Hematopoietic multipotent progenitor cell (in vitro differentiated cells): Measurements from ENCODE around the gene ICA1. TPM values are rescaled to one million over a fixed set of nuclear protein-coding genes. Genes with fewer than 3 reads are reported as not detected.
A peak's percentile ranks its signal among the peaks of the same experiment; 100 is the strongest.

Source experiments
- DNase-seq, 3 donors: peaks; one replicate each; pipeline ENCODE4 v3.0.0-alpha.2; 2011 to 2015; ENCODE audit warnings: low read depth in 2 of 3, low spot score in 2 of 3
- total RNA-seq: library from RNA; depleted of rRNA; stranded (reverse); fragments of >200 nt; gene quantifications from one replicate; pipeline ENCODE4 v1.2.3, GENCODE V29; 2012

The ICA1 gene
- total RNA-seq, 1 donor, result 14.0 TPM

DNA sequence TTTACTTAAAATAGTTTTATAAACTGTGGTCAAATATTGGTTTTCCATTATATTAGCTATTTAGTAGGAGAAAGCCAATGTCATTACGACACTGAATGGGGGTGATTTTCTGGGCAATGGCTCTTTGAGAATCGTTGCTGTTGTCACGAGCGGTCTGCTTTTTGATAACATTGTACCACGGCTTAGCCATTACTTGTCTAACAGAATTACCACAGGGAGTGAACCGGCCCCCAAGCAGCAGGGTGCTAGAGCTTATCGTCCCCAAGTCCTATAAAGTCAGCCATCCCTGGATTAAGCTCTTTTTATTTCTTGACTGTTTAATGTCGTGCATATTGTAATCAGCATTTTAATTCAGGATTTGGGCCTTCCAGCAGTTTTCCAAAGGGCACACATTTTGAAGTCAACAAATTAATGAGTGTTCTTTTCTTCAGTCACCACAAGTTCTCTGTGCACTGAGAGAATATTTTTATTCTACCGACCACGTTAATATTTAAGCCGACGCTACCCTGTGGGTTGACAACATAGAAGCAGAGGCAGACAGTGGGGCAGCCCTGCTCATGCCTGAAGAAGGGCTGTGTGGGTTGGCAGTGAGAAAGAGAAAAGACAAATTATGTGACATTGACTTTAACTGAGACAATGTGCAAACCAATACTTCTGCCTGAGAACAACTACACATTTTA, 125.8 kb downstream of the ICA1 start:
- DNase-seq, result no peak

DNA sequence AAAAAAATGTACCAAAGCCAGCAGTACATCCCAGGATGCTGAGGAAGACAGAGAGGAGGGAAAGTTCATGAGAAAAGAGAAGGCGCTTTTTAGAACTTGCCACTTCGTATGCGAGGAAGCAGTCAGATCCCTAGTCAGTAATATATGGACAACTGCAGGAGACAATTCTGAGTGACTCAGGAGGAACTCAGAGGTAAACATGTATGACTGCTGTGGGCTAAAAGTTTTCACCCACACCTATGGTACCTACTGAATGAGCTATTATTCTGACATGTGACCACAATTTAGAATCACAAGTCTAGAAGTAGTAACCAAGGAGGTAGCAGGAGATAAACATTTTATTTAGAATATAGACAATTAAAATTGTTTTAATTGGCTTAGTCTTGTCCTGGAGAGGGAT, 126.5 kb downstream of the ICA1 start:
- DNase-seq, result no peak

DNA sequence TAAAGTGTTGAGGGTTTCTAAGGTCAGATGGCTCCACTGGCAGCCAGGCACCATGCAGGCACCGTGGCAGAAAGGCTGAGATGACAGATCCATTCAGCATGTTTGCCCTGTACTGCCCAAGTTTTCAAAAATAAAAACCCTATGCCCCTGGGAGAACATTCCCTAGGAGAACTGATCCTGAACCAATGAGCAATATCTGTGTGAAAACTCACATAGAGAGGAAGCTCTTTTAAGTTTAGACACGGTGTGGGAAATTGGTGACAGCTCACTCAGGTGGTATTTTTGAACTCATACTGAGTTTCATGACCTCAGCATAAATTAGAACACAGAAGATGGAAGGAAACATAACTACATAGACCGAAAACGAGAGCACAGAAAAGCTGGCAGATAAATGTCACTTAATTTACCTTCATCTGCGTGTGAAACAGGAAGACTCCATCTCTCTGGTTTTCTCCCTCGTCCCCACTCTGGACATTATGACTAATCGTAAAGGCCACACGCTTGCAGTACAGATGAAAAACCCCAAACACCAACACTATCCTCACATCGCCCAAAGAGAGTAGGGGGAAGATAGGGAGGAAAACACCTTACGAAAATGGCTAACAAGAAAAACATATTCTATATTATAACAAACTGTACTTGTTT, 127.8 kb downstream of the ICA1 start:
- DNase-seq, result no peak

DNA sequence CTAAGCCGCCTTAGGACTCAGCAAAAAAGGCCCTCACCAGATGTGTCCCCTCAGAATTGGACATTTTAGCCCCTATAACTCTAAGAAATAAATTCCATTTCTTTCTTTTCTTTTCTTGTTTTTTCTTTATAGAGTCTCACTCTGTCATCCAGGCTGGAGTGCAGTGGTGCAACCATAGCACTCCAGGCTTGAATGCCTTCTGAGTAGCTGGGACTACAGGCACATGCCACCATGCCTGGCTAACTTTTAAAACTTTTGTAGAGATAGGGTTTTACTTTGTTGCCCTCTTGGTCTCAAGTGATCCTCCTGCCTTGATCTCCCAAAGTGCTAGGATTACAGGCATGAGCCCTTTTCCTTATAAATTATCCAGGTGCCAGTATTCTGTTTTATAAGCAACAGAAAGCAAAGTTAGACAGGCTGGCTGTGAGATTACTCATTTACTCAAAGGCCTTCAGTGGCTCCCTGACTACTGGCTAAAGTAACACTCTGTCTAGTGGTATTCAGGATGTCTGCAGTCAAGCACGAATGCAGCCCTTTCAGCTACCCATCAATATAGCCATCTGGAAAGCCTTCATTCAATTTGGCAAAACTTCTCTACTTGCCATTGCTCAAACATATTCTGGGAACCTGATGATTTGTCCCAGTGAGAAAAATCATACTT, 128.6 kb downstream of the ICA1 start:
- DNase-seq, result no peak

DNA sequence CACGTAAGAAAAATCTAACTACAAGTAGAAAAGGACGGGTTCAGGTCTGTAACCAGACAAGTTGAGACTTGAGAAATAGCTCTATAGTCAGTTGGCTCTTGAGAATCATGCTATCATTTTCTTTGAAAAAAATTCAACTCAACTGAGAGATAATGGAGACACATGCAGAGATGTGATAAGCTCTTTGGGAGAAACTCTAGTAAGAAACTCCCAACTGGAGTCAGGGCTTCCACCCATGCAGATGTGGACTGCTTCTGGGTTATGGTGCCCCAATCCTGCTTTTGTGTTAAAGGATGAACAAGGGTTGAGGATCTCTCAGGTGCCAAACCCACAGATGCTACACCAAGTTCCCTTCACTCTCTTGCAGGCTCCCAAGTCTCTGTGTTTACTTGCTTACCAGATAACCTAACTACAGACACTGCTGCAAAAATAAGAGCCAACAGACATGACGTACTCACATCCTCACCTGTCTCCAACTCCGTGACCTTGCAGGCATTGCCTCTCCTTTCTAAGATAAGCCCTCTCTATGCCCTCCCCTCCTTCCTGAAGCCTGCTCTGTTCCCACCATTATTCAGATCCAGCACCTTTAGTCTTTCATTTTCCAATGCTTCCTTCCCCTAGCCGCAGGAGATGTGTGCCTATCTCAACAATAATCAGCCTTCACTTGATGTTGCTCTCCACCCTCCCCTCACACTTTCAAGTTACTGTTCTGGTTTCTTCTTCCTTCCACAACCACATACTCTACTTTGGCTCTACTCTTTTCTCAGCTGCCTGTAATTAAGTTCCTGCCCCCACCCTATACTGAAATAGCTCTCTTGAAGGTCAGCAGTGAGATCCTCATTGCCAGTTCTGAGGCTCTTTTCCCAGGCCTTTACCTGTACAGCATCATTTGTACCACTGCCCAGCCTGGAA, 130.0 kb downstream of the ICA1 start:
- DNase-seq, result peak in 2 of 3 donors; percentile 14 to 59

DNA sequence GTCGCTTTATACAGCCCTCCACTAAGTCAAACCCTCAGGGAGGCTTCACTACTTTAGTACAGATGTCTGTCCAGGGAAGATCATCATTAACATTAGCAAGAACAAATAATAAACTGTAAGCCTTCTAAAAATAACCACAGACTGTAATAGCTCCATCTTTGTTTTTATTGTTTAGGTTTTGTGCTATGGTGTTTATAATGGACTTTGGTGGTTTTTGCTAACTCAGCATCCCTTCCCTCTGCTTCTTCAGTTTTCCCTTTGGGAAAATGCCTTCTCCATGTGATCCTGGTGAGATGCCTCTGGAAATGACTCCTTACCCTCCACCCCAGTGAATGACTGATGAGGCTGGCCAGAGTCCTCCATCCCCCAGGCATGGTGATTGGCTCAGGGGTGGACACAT, 131.3 kb downstream of the ICA1 start:
- no peak for DNase-seq

DNA sequence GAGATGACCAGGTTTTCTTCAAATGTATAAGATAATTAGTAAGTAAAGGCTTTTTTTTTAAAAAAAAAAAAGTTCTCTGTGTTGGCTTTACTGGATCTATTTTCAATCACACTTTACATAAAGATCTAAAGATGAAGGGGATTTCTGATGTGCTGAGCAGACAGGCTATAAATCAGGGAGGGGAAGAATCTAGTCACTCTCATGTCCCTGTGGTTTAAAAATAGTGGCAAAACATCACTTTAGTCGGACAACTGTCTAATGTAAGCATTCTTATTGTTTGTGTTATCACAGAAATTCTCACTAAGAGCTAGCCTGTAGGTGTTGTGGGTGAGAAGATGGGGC, 132.7 kb downstream of the ICA1 start:
- DNase-seq, result no peak

DNA sequence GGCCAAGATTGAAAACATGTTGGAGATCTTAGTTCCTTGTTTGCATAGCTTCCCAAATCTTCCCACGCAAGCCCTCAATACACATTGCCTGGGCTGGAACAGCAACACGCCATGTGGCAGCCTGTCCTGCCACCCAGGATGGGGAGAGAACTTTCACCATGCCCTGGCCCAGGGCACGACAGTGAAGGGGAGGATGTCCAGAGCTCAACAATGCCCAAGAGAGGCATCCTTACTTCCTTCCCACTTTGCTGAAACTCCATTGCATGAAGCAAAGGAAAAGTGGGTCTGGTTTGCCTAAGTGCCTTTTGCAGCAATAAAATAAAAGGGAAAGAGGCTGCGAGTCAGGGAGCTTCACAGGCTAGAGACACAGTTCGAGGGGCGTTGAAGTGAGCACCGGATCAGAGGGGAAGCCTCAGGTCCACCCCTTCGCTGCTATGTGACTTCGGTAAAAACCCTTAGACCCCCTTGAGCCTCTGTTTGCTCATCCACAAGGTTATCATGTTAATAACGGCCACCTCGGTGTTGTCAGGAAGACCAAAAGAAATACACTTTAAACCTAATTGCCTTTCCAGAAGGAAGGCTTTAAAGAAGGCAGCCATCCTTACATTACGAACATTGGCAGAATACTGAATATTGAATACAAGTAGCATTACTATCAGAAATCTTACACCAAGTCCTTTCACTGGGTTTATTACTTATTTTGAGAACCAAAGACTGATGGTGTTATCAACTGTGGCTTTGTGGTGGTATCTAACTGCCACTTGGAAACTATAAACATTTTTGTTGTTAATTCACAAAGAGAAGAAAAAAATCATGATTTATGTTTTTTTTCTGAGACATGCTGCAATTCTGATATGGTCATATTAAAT, 133.3 kb downstream of the ICA1 start:
- peak in 1 of 3 donors; percentile 47 for DNase-seq

DNA sequence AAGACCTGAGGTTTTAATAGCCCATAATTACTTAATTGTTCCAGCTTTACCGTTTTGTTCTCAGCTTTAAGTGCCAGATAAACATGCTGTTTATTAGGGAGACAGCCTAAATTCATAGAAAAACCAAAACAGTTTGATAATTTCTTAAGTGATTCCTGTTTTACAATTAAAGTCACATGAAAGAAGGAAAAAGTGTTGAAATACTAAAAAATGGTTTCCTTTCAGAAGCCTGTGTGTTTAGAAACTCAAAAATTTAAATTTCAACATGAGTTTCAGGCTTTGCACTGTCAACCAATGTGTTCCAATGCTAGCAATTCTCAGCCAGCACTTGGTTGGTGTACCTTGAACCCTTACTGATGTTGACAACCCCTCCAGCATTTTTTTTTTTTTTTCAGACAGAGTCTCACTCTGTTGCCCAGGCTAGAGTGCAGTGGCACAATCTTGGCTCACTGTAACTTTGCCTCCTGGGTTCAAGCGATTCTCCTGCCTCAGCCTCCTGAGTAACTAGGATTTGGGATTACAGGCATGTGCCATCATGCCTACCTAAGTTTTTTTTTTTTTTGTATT, 135.3 kb downstream of the ICA1 start:
- no peak for DNase-seq

DNA sequence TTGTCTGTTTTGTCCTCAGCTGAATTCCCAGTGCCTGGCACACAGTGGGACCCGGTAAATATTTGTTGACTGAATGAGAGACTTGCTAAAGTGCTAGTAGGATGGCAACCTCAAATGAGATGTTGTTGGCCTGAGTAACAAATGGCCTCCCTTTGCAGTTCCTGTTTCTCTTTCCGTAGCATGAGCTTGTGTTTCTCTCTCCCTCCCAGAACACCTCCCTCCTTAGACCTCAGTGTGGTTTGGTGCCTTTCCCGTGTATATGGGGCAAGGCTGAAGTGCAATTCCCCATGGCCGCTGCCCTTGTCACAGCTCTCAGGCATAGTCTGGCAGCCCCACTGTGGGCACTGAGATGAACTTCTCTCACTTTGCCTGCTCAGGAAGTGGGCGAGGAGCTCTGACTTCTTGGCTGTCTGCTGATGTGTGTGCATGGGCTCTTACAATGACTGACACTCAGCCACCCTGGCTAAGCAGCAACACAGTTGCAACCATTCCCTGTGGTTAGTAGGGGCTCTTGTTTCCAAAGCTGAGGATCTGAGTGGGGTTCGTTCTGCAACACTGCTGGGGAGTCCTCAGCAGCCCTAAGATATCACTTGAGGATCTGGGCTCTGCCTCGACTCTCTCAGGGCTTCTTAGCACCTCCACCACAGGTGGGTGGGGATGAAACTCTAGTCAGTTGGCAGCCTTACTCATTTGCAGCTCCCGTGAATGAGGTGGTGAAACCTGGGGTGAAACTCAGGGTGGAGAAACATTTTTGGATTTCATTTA, 136.1 kb downstream of the ICA1 start:
- DNase-seq, result peak; percentile 42 to 85 (median 55)

DNA sequence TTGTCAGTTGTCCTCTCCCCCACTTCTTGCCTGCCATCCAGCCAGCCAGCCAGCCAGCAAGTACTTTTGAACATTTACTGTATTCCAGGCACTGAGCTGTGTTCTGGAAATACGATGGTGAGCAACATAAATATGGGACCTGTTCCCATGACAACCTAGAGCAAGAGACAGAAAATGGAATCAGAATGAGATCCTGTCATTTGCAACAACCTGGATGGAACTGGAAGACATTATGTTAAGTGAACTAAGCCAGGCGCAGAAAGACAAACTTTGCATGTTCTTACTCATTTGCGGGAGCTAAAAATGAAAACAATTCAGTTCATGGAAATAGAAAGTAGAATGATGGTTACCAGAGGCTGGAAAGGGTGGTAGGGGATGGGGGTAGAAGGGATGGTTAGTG, 140.7 kb downstream of the ICA1 start:
- DNase-seq, result no peak

DNA sequence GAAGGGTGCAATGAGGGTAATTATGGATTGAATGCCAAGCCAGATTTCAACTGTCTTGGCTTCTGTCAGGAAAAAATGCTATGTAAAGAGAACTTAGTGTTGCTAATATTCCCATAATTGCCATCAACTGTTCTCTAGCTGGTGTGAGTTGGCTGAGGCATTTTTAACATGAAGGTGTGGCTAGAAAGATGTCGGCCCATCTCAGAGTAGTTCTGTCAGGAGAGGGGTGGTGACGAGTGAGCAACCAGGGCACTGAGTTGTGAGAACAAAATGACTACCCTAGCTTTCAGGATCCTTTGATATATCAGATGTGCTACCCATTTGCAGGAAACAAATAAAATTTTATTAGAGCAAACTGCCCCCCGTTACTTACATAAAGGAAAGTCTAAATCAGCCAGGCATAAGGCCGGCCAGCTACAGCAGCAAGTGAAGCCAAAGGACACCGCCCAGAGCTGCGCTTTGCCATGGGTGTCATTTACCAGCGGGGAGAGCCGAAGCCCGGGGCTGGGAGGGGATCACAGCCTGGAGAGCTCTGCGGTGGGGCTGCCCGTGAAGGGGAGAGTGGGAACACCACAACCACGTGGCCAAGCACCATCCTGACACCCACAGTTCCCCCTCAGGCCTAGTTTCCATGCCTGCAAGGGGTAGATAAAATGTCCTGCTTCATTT, 141.4 kb downstream of the ICA1 start:
- no peak for DNase-seq

DNA sequence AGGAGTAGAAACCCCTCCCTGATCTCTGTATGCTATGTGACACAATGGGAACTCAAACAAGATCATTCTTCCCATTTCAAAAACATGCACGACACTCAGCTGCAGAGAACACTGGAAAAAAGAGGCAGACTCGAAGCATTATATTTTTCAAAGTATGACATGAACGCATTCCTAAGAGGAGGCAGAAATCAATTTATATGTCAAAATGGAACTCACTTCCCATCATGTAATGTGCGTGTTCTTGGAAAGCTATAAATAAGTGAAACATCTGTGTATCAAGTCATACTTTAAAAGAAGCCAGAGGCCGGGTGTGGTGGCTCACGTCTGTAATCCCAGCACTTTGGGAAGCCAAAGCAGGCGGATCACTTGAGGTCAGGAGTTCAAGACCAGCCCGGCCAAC, 142.7 kb downstream of the ICA1 start:
- DNase-seq, result no peak

DNA sequence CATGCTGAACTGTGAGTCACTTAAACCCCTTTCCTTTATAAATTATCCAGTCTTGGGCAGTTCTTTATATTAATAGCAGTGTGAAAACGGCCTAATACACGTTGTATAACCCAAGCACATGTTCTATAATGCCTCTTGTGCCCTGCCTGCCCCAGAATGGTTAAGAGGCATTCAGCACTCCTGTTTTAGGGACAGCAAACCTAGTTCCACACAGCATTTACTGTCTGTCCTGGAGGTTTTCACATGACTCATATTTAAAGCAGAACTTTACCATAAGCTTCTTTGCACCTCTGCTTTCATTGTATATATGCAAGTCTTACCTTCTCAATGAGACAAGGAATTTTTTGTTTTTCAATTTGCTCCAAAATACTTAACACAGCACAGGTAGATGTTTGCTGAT, 144.8 kb downstream of the ICA1 start:
- DNase-seq, result no peak

DNA sequence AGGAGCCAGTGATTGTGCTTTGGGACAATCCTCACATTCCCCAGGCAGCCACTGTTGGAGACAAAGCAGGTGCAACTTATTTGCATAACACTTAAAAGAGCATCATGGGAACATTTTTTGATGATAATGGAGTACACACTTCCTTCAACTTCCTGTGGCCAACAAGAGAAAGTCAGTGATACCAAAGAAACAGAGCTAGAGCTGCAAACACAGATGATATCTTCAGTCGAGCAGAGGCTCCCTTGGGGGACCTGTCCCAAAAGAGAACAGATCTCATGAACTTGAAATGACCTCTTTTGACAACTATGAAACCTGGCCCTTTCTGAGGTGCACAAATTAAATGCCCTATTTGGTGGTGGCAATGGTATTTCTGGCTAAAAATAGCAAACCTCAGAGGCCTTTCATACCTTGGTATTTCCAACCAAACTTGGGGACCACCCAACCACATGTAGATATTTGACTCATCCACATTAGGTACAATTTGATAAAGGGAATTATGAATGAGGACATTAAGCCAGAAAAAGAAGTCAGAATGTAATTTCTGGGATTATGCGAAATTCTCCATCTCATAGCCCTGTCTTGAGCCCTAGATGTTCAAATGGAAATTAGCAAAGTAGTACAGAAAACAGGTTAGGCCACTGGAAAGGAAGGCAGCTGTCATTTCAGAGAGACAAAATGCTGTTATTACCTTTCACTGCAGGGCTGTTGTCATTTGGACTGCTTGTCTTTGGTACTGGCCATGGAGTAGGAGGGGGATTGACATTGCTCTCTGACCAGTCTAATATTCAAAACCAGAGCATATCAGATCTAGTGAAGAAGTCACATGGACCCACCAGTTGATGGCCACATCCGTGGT, 146.2 kb downstream of the ICA1 start:
- no peak for DNase-seq

DNA sequence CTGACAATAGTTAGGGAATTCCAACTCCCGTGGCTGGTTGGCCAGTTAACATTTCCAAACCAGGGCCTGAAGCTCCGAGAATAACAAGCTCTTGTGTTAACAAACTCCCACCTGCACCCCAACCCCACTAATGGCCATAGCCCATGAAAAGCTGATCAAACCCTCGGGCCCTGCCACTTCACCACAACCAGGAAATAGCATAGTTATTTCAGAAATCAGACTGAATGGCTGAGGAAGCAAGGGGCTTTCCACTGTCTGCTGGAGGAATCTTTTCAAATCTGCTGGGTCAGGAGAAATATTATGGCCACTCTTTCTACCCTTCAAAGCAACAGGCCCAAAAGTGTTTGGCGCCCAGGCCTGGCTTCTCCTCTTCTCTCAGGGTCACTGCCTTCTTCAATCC, 147.8 kb downstream of the ICA1 start:
- DNase-seq, result no peak

DNA sequence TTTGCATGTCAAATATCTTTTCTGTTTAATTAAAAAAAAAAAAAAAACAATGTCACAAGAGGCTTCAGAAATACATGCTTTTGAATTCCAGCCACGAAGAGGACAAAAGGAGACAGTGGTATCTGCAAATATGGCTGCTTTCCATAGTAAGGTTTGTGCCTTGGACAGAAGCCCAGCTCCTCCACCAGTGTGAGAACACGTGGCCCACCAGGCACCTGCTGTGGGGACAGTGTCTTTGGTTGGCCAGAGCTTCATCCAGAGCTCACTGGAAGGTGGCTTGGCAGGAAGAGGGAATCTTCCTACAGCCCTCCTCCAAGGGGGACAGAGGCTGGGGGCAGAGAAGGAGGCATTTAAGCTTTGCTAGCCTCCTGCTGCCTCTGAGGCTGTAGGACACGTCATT, 148.8 kb downstream of the ICA1 start:
- DNase-seq, result no peak

DNA sequence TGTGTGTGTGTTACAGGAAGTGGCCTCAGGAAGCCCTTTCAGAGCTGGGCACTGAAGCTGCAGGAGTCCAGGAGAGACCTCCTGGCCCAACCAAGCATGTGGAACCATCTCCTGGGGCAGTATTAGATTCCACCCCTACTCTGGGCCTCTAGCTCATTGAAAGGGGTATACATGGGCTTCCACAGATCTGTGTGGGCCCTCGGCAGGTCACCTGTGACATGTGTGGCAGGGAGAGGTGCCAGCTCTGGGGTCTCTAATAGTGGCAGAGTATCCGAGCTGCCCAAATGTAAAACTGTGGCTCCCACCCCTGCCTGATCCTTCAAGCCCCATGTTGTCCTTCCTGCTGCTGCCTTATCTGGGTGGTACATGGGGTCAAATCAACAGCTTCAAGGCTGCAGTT, 149.3 kb downstream of the ICA1 start:
- DNase-seq, result no peak
